GM12878 (cell line): ENCODE measurements around the gene AK8.

Experiments
- ASH2L ChIP-seq: fragments of 300-600, 200-600 bp; sonication (generic); IDR thresholded peaks from 2 replicates; pipeline ENCODE4 v1.6.1; 2017; ENCODE audit warnings: low read depth, mild to moderate bottlenecking, borderline replicate concordance
- BMI1 ChIP-seq: fragments of 450-650 bp; IDR thresholded peaks from 2 replicates; pipeline ENCODE4 v1.6.1; 2016; ENCODE audit warnings: mild to moderate bottlenecking, moderate library complexity, borderline replicate concordance
- CTCF ChIP-seq, 3 experiments: IDR thresholded peaks in 2 of 3; conservative IDR thresholded peaks in 1 of 3; 2 replicates each; pipeline ENCODE4 v1.5.1; 2011; ENCODE audit warnings: low read depth in 3 of 3, low read length in 3 of 3, mild to moderate bottlenecking in 3 of 3, control low read depth in 2 of 3, moderate library complexity in 2 of 3, inconsistent platforms in 1 of 3, mixed read lengths in 1 of 3; ENCODE audit not compliant: control insufficient read depth in 2 of 3, insufficient read depth in 1 of 3; ENCODE audit errors: extremely low read depth in 1 of 3
- EP300 ChIP-seq, 2 experiments: fragments of 150-350 bp in 1 of 2; IDR thresholded peaks; 2 replicates each; pipeline ENCODE4 v1.6.1; 2011 to 2012; ENCODE audit warnings: low read depth in 2 of 2, low read length in 2 of 2, borderline replicate concordance in 1 of 2, improper control_type of control experiment in 1 of 2, inconsistent platforms in 1 of 2; ENCODE audit not compliant: control insufficient read depth in 1 of 2
- EZH2 ChIP-seq: IDR thresholded peaks from 2 replicates; pipeline ENCODE4 v1.6.1; 2012; ENCODE audit warnings: low read depth, mild to moderate bottlenecking, control low read depth, inconsistent platforms, low read length, borderline replicate concordance; ENCODE audit not compliant: control insufficient read depth
- MXI1 ChIP-seq: fragments of 150-350 bp; IDR thresholded peaks from 2 replicates; pipeline ENCODE4 v1.6.1; 2011; ENCODE audit warnings: low read depth, mild to moderate bottlenecking, inconsistent platforms, low read length, improper control_type of control experiment
- NRF1 ChIP-seq: conservative IDR thresholded peaks from 2 replicates; pipeline ENCODE4 v1.6.1; 2011; ENCODE audit warnings: mild to moderate bottlenecking, low read depth, low read length, improper control_type of control experiment
- PAX8 ChIP-seq: fragments of 450-650 bp; IDR thresholded peaks from 2 replicates; pipeline ENCODE4 v1.6.1; 2017; ENCODE audit warnings: mild to moderate bottlenecking, moderate library complexity
- POLR2A ChIP-seq: IDR thresholded peaks from 2 replicates; pipeline ENCODE4 v1.6.1; 2011; ENCODE audit warnings: low read depth, mild to moderate bottlenecking, low read length
- YY1 ChIP-seq: IDR thresholded peaks from 2 replicates; pipeline ENCODE4 v1.6.1; 2011; ENCODE audit warnings: low read depth, mild to moderate bottlenecking, low read length
- ZNF274 ChIP-seq: IDR thresholded peaks from one replicate; pipeline ENCODE4 v1.8.0; 2011; ENCODE audit not compliant: insufficient read length, insufficient read depth
- ZSCAN29 ChIP-seq: fragments of 450-650 bp; IDR thresholded peaks from 2 replicates; pipeline ENCODE4 v1.6.1; 2017; ENCODE audit warnings: mild to moderate bottlenecking, moderate library complexity
- TF ChIP-seq, protein P1 (sequence below): IDR thresholded peaks from 2 replicates; pipeline ENCODE4 v1.6.1; 2011; ENCODE audit warnings: low read depth, mild to moderate bottlenecking, low read length, moderate library complexity, borderline replicate concordance; ENCODE audit errors: extremely low read depth
- TF ChIP-seq, protein P2 (sequence below): fragments of 450-650 bp; formaldehyde crosslinking; IDR thresholded peaks from 2 replicates; pipeline ENCODE4 v1.4.0; 2022; ENCODE audit warnings: mild to moderate bottlenecking, moderate library complexity

DNA sequence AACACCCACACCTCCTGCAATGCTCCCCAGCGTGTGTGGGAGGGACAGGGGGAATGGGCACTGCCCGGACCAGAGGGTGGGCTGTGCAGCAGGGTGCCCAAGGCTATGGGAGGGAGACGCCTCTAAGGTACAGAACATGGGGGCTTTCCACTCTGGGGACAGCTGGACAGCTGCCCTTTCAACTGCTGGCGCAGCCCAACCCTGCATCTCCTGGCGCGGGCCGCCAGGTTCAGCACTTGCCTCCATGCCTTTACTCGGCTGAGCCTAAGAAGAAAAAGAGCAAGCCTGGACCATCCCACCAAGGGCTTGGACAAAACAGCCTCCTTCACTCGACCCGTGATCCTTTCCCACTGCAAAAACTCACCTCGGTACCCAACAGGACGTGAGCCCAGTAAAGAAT is 15.0 kb downstream of the AK8 start:
- TF ChIP-seq EZH2, result no peak
- no peak for TF ChIP-seq POLR2A
- no peak for TF ChIP-seq ASH2L
- no peak for TF ChIP-seq EP300 (IDR thresholded peaks at IDR 0.05; ENCODE audit: borderline replicate concordance in 1 of 2, control insufficient read depth in 1 of 2, low read depth in 2 of 2, low read length in 2 of 2)
- no peak for TF ChIP-seq MXI1
- TF ChIP-seq CTCF (IDR thresholded peaks at IDR 0.05 in 2 of 3, conservative IDR thresholded peaks at IDR 0.05 in 1 of 3; ENCODE audit: control insufficient read depth in 2 of 3, extremely low read depth in 1 of 3, insufficient read depth in 1 of 3, low read depth in 3 of 3, low read length in 3 of 3), result no peak
- TF ChIP-seq BMI1, result no peak
- TF ChIP-seq ZSCAN29, result no peak
- TF ChIP-seq ZNF274, result no peak
- no peak for TF ChIP-seq PAX8
- no peak for TF ChIP-seq YY1
- TF ChIP-seq, protein P1, sequence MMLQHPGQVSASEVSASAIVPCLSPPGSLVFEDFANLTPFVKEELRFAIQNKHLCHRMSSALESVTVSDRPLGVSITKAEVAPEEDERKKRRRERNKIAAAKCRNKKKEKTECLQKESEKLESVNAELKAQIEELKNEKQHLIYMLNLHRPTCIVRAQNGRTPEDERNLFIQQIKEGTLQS, result no peak
- TF ChIP-seq, protein P2, sequence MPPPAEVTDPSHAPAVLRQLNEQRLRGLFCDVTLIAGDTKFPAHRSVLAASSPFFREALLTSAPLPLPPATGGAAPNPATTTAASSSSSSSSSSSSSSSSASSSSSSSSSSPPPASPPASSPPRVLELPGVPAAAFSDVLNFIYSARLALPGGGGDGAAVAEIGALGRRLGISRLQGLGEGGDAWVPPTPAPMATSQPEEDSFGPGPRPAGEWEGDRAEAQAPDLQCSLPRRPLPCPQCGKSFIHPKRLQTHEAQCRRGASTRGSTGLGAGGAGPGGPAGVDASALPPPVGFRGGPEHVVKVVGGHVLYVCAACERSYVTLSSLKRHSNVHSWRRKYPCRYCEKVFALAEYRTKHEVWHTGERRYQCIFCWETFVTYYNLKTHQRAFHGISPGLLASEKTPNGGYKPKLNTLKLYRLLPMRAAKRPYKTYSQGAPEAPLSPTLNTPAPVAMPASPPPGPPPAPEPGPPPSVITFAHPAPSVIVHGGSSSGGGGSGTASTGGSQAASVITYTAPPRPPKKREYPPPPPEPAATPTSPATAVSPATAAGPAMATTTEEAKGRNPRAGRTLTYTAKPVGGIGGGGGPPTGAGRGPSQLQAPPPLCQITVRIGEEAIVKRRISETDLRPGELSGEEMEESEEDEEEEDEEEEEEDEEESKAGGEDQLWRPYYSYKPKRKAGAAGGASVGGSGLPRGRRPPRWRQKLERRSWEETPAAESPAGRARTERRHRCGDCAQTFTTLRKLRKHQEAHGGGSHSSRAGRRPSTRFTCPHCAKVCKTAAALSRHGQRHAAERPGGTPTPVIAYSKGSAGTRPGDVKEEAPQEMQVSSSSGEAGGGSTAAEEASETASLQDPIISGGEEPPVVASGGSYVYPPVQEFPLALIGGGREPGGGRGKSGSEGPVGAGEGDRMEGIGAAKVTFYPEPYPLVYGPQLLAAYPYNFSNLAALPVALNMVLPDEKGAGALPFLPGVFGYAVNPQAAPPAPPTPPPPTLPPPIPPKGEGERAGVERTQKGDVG (CRISPR knock-in tag), result no peak
- no peak for TF ChIP-seq NRF1
